HepG2 (cell line): ENCODE measurements around the gene STOML1. TPM values are rescaled to one million over a fixed set of nuclear protein-coding genes. Genes with fewer than 3 reads are reported as not detected.
A peak's percentile ranks its signal among the peaks of the same experiment; 100 is the strongest.

ENCODE experiments used
- BORCS8-MEF2B ChIP-seq: sonication (generic); formaldehyde crosslinking; IDR thresholded peaks from 2 replicates; pipeline ENCODE4 v1.8.0; 2022; ENCODE audit warnings: mild to moderate bottlenecking, missing genetic modification reagents
- CBX5 ChIP-seq: sonication (generic); formaldehyde crosslinking; IDR thresholded peaks from 2 replicates; pipeline ENCODE4 v1.4.0; 2020; ENCODE audit warnings: missing genetic modification reagents, borderline replicate concordance
- CEBPG ChIP-seq: IDR thresholded peaks from 2 replicates; pipeline ENCODE4 v1.6.1; 2016
- EP300 ChIP-seq, 3 experiments: sonication (generic) in 1 of 3; formaldehyde crosslinking in 1 of 3; IDR thresholded peaks; 2 replicates each; pipeline versions ENCODE4 v1.5.1 to v1.6.1; 2011 to 2020; ENCODE audit warnings: low read depth in 2 of 3, low read length in 2 of 3, borderline replicate concordance in 1 of 3, improper control_type of control experiment in 1 of 3, mild to moderate bottlenecking in 1 of 3, missing genetic modification reagents in 1 of 3, moderate library complexity in 1 of 3
- FOXM1 ChIP-seq: sonication (generic); formaldehyde crosslinking; IDR thresholded peaks from 2 replicates; pipeline ENCODE4 v1.5.0; 2020; ENCODE audit warnings: missing genetic modification reagents
- GLI4 ChIP-seq: sonication (generic); formaldehyde crosslinking; IDR thresholded peaks from 2 replicates; pipeline ENCODE4 v1.5.1; 2020; ENCODE audit warnings: missing genetic modification reagents, mild to moderate bottlenecking, moderate library complexity, borderline replicate concordance
- ISX ChIP-seq: sonication (generic); formaldehyde crosslinking; conservative IDR thresholded peaks from 2 replicates; pipeline ENCODE4 v1.5.0; 2020; ENCODE audit warnings: missing genetic modification reagents
- NRL ChIP-seq: sonication (generic); formaldehyde crosslinking; IDR thresholded peaks from 2 replicates; pipeline ENCODE4 v1.5.0; 2020; ENCODE audit warnings: missing genetic modification reagents, mild to moderate bottlenecking, moderate library complexity, borderline replicate concordance
- RNF2 ChIP-seq: fragments of 450-650 bp; conservative IDR thresholded peaks from 2 replicates; pipeline ENCODE4 v1.6.1; 2016; ENCODE audit warnings: low read depth
- TSC22D2 ChIP-seq: sonication (generic); formaldehyde crosslinking; IDR thresholded peaks from 2 replicates; pipeline ENCODE4 v1.5.1; 2020; ENCODE audit warnings: missing genetic modification reagents, mild to moderate bottlenecking, borderline replicate concordance
- XRCC5 ChIP-seq: fragments of 200-400 bp; formaldehyde crosslinking; optimal IDR thresholded peaks from 2 replicates; pipeline ENCODE3; 2017; ENCODE audit warnings: mild to moderate bottlenecking, low read length
- ZMAT5 ChIP-seq: sonication (generic); formaldehyde crosslinking; IDR thresholded peaks from 2 replicates; pipeline ENCODE4 v1.5.0; 2020; ENCODE audit warnings: mild to moderate bottlenecking, low read depth, missing genetic modification reagents, borderline replicate concordance
- ZNF136 ChIP-seq: sonication (generic); formaldehyde crosslinking; IDR thresholded peaks from 2 replicates; pipeline ENCODE4 v1.8.1; 2022; ENCODE audit warnings: low read depth, mild to moderate bottlenecking, moderate library complexity, missing genetic modification reagents
- ZNF33B ChIP-seq: sonication (generic); formaldehyde crosslinking; IDR thresholded peaks from 2 replicates; pipeline ENCODE4 v1.5.1; 2020; ENCODE audit warnings: mild to moderate bottlenecking, missing genetic modification reagents
- ZNF407 ChIP-seq: sonication (generic); formaldehyde crosslinking; IDR thresholded peaks from one replicate; pipeline ENCODE4 v1.5.1; 2020; ENCODE audit warnings: mild to moderate bottlenecking, missing genetic modification reagents; ENCODE audit errors: not compliant biosample characterization
- ZNF441 ChIP-seq: sonication (generic); formaldehyde crosslinking; IDR thresholded peaks from 2 replicates; pipeline ENCODE4 v1.7.0; 2021; ENCODE audit warnings: missing genetic modification reagents, borderline replicate concordance
- polyA plus RNA-seq, 8 experiments: library from polyadenylated mRNA; depleted of rRNA in 3 of 8; stranded (reverse) in 7 of 8; unstranded in 1 of 8; fragments of >200 nt; fragmentation: Illumina TruSeq in 4 of 8; extraction: Trizol in 4 of 8; gene quantifications; 2 replicates each; pipeline versions ENCODE4 v1.2.1 to v1.2.3, GENCODE V29; 2011 to 2016; ENCODE audit warnings: low read depth in 4 of 8, missing spikeins in 1 of 8, mixed read lengths in 1 of 8; ENCODE audit not compliant: insufficient read depth in 1 of 8
- total RNA-seq, 5 experiments: library from RNA; depleted of rRNA; stranded (reverse); fragments of >200 nt; fragmentation: Illumina TruSeq; extraction: Trizol; gene quantifications; 2 replicates each; pipeline ENCODE4 v1.2.3, GENCODE V29; 2016; ENCODE audit warnings: low read depth in 1 of 5
- TF ChIP-seq, protein P1 (sequence below): sonication (generic); formaldehyde crosslinking; IDR thresholded peaks from 2 replicates; pipeline ENCODE4 v1.4.0; 2020; ENCODE audit warnings: missing genetic modification reagents

The STOML1 gene
- total and polyA plus RNA-seq, 2 of the 13 experiments (the other 11 are each of a cell fraction or from before 2014, with no cell fraction given): 3.5 to 3.7 TPM

DNA sequence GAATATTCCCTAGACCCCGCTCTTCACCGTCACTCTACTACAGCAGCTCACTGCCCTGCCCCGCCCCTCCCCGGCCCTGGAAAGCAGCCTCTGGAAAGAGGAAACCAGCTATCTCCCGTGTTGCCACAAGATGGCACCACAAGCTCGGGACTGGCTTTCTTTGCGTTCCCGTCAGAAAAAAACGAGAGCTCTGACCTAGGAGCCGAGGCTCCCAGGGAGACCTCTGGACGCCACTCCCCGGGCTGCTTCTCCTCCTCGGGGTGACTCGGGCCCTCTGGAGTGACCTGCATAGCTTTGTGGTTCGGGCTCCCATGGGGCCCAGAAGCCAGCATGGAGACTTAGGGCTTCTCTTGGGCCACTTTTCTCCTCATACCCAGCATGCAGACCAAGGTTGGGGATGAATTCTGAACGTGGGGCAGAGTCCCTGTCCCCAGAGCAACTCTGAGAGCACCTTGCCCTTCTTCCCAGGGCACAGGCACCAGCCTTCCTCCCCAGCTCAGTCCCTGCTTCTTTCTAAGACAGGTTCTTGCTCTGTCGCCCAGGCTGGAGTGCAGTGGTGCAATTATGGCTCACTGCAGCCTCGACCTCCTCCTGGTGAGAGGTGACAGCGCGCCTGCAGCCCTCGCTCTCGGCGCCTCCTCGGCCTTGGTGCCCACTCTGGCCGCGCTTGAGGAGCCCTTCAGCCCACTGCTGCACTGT, 19.0 kb downstream of the STOML1 start (continued):
- TF ChIP-seq, protein P1, sequence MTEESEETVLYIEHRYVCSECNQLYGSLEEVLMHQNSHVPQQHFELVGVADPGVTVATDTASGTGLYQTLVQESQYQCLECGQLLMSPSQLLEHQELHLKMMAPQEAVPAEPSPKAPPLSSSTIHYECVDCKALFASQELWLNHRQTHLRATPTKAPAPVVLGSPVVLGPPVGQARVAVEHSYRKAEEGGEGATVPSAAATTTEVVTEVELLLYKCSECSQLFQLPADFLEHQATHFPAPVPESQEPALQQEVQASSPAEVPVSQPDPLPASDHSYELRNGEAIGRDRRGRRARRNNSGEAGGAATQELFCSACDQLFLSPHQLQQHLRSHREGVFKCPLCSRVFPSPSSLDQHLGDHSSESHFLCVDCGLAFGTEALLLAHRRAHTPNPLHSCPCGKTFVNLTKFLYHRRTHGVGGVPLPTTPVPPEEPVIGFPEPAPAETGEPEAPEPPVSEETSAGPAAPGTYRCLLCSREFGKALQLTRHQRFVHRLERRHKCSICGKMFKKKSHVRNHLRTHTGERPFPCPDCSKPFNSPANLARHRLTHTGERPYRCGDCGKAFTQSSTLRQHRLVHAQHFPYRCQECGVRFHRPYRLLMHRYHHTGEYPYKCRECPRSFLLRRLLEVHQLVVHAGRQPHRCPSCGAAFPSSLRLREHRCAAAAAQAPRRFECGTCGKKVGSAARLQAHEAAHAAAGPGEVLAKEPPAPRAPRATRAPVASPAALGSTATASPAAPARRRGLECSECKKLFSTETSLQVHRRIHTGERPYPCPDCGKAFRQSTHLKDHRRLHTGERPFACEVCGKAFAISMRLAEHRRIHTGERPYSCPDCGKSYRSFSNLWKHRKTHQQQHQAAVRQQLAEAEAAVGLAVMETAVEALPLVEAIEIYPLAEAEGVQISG (CRISPR knock-in tag): peak; percentile 41; the same call in 1 of the 2 replicates
- TF ChIP-seq ISX (CRISPR knock-in tag) (no peak), BORCS8-MEF2B (CRISPR knock-in tag) (no peak), CEBPG (CRISPR knock-in tag) (no peak), FOXM1 (CRISPR knock-in tag) (no peak), CBX5 (CRISPR knock-in tag) (no peak; the same call in 1 of the 2 replicates), ZMAT5 (CRISPR knock-in tag) (no peak), ZNF407 (CRISPR knock-in tag) (no peak), ZNF441 (CRISPR knock-in tag) (no peak), NRL (CRISPR knock-in tag) (0 out of 2 replicates have a peak, but pooled peaks have one; percentile 25), XRCC5 (peak; percentile 36), GLI4 (CRISPR knock-in tag) (no peak), ZNF136 (0 out of 2 replicates have a peak, but pooled peaks have one; percentile 32), TSC22D2 (CRISPR knock-in tag) (no peak), EP300 (IDR thresholded peaks at IDR 0.05; ENCODE audit: low read depth in 2 of 2, low read length in 2 of 2) (no peak), EP300 (CRISPR knock-in tag; IDR thresholded peaks at IDR 0.05; ENCODE audit: borderline replicate concordance) (no peak), RNF2 (0 out of 2 replicates have a peak, but pooled peaks have one; percentile 21), ZNF33B (0 out of 2 replicates have a peak, but pooled peaks have one; percentile 67)
